Right cardiac atrium (tissue), 5 donors: Measurements from ENCODE around the gene RAB4A. TPM values are rescaled to one million over a fixed set of nuclear protein-coding genes. Genes with fewer than 3 reads are reported as not detected.

ENCODE experiments used
- polyA plus RNA-seq: library from polyadenylated mRNA; stranded (reverse); fragments of 200-250 nt; gene quantifications from one replicate; pipeline ENCODE4 v1.2.3, GENCODE V29; 2013
- total RNA-seq, 4 donors: library from RNA; stranded (reverse); fragmentation: NEBNext Ultra II Directional; extraction: Animal tissue kit (Norgen Biotek cat#: 25700); gene quantifications; one replicate each; pipeline ENCODE4 v1.2.1, GENCODE V29; 2021
- donor health status: healthy with polysubstance abuse.
- donor health status: DM: no; HTN: yes; CAD: no.
- donor health status: DM: no; HTN: no; CAD: no.
- donor health status: DM: no; HTN: yes; CAD: no; lungs with severe emphysema.
- donor health status: DM: yes; HTN: yes; CAD: no.

RAB4A gene
- total and polyA plus RNA-seq, 5 donors = 50.1 to 114 (median 99.1) TPM

Other genes starting within 250 kb of the RAB4A start
- gene CCSAP, start 71.9 kb downstream of the RAB4A start, total RNA-seq = 1 to 10 TPM; 3.3 to 4.4 (median 3.5) TPM
- 2.1 TPM for gene CCSAP, start 71.9 kb downstream of the RAB4A start, polyA plus RNA-seq
- gene ACTA1, start 163.0 kb downstream of the RAB4A start, total RNA-seq = 100 to 1,000 TPM in 3 of 4 donors, 10 to 100 TPM in 1; 54.5 to 833 (median 171) TPM
- gene ACTA1, start 163.0 kb downstream of the RAB4A start, polyA plus RNA-seq = 1,262 TPM
- gene NUP133, start 237.2 kb downstream of the RAB4A start, total RNA-seq = 10 to 100 TPM; 27.7 to 32.6 (median 29.9) TPM
- 11.8 TPM for gene NUP133, start 237.2 kb downstream of the RAB4A start, polyA plus RNA-seq